NT2/D1 (cell line): ENCODE results near the gene UGT1A6.

ENCODE experiments used
- SUZ12 ChIP-seq: IDR thresholded peaks from 2 replicates; pipeline ENCODE4 v1.6.1; 2011; ENCODE audit not compliant: insufficient read length, insufficient read depth; ENCODE audit errors: extremely low read depth
- YY1 ChIP-seq: IDR thresholded peaks from 2 replicates; pipeline ENCODE4 v1.6.1; 2011; ENCODE audit not compliant: insufficient read length, insufficient read depth
- ZNF274 ChIP-seq: IDR thresholded peaks from 2 replicates; pipeline ENCODE4 v1.6.1; 2011; ENCODE audit warnings: mild to moderate bottlenecking, low read depth, low read length

- TF ChIP-seq ZNF274 (no peak), SUZ12 (no peak), YY1 (no peak)
Observed at GRCh38 chr2:233780771-233781170, 88.1 kb downstream of the UGT1A6 start.
